Naive thymus-derived CD8-positive, alpha-beta T cell (primary cell): ENCODE measurements around the gene WNT4. TPM values are rescaled to one million over a fixed set of nuclear protein-coding genes. Genes with fewer than 3 reads are reported as not detected.

Source experiments
- ATAC-seq, 2 donors: fragments of 150-1000 bp; cut with Tn5 transposase in 1 of 2; sonication (Bioruptor Pico), chemical (Tn5 transposase) in 1 of 2; 1 replicate in 1 of 2; 2 replicates in 1 of 2; pipeline ENCODE4 v1.10.0; 2021; ENCODE audit warnings: mild to moderate bottlenecking in 2 of 2, moderate library complexity in 2 of 2
- POLR2A ChIA-PET: fragments of 350-600 bp; sonication (Branson Sonifier 250); formaldehyde crosslinking; loops from one replicate; lab custom pipeline; 2021; ENCODE audit warnings: antibody characterized with exemption; lab: Charles Lee
- DNase-seq, 10 donors: peaks; one replicate each; pipeline versions ENCODE4 v3.0.0 to v3.0.0-alpha.2; 2020 to 2022
- H3K27ac Mint-ChIP-seq, 10 donors: one replicate each; pipeline ENCODE4 v1.8.0; 2020 to 2022; ENCODE audit warnings: mild to moderate bottlenecking in 10 of 10, mixed read lengths in 10 of 10, moderate library complexity in 4 of 10, inconsistent platforms in 1 of 10
- H3K27me3 Mint-ChIP-seq, 5 donors: one replicate each; pipeline ENCODE4 v1.8.0; 2021 to 2022; ENCODE audit warnings: mixed read lengths in 5 of 5
- H3K36me3 Mint-ChIP-seq, 3 donors: one replicate each; pipeline ENCODE4 v1.8.0; 2020 to 2022; ENCODE audit warnings: mixed read lengths in 3 of 3, mild to moderate bottlenecking in 2 of 3, inconsistent platforms in 1 of 3
- H3K4me1 Mint-ChIP-seq, 4 donors: one replicate each; pipeline ENCODE4 v1.8.0; 2021 to 2022; ENCODE audit warnings: mixed read lengths in 4 of 4
- H3K4me3 Mint-ChIP-seq, 10 donors: one replicate each; pipeline ENCODE4 v1.8.0; 2020 to 2022; ENCODE audit warnings: mild to moderate bottlenecking in 10 of 10, mixed read lengths in 10 of 10, moderate library complexity in 6 of 10, inconsistent platforms in 1 of 10
- H3K9me3 Mint-ChIP-seq, 9 donors: one replicate each; pipeline ENCODE4 v1.8.0; 2020 to 2022; ENCODE audit warnings: mixed read lengths in 9 of 9, mild to moderate bottlenecking in 3 of 9, inconsistent platforms in 1 of 9, moderate library complexity in 1 of 9
- polyA plus RNA-seq, 3 donors: library from polyadenylated mRNA; unstranded; fragments of 300-500 nt; fragmentation: Illumina TruSeq; gene quantifications; one replicate each; pipeline ENCODE4 v1.2.3, GENCODE V29; 2021
- total RNA-seq, 8 experiments: library from RNA in 2 of 8; stranded (reverse) in 2 of 8; gene quantifications; one replicate each; pipeline ENCODE4 v1.2.3 and lab custom pipeline; 2021 to 2026

Gene WNT4
- total and polyA plus RNA-seq, 5 experiments from 2014 or later, result not detected

- Mint-ChIP-seq H3K9me3 (no peaks in the 10 kb centered on the region), H3K27me3 (peaks cover 0 to 18% (median 0%) of the 10 kb centered on the region in 5 donors), H3K36me3 (no peaks in the 10 kb centered on the region), H3K27ac (no peak overlapping the region), H3K4me3 (no peak overlapping the region), H3K4me1 (peaks cover 0 to 6% (median 2%) of the 10 kb centered on the region in 4 donors)
- POLR2A ChIA-PET, result no interaction called here
- no peak for DNase-seq
- ATAC-seq, result no peak
Measured at GRCh38 chr1:22133931-22134324, 9.0 kb downstream of the WNT4 start.

- peaks cover 0 to 16% (median 0%) of the 10 kb centered on the region in 5 donors for H3K27me3 Mint-ChIP-seq
- no peak for DNase-seq
- peak overlapping the region in 1 of 10 donors; percentile 56 for H3K27ac Mint-ChIP-seq
- H3K9me3 Mint-ChIP-seq, result no peaks in the 10 kb centered on the region
- H3K4me1 Mint-ChIP-seq, result peaks cover 0 to 6% (median 2%) of the 10 kb centered on the region in 4 donors
- POLR2A ChIA-PET, result no interaction called here
- H3K36me3 Mint-ChIP-seq, result no peaks in the 10 kb centered on the region
- H3K4me3 Mint-ChIP-seq, result no peak overlapping the region
- ATAC-seq, result no peak
Measured at GRCh38 chr1:22133247-22133930, 9.5 kb downstream of the WNT4 start.

GRCh38 chr1:22132517-22133235 is 10.2 kb downstream of the WNT4 start:
- no peaks in the 10 kb centered on the region for H3K36me3 Mint-ChIP-seq
- H3K4me1 Mint-ChIP-seq, result peaks cover 0 to 8% (median 3%) of the 10 kb centered on the region in 4 donors
- H3K27me3 Mint-ChIP-seq, result peaks cover 0 to 14% (median 0%) of the 10 kb centered on the region in 5 donors
- no peak overlapping the region for H3K4me3 Mint-ChIP-seq
- H3K27ac Mint-ChIP-seq, result peak overlapping the region in 2 of 10 donors; percentile 27 to 59
- H3K9me3 Mint-ChIP-seq, result no peaks in the 10 kb centered on the region
- POLR2A ChIA-PET, result no interaction called here
- DNase-seq, result no peak
- no peak for ATAC-seq

GRCh38 chr1:22131875-22132486 is 10.9 kb downstream of the WNT4 start:
- POLR2A ChIA-PET, result no interaction called here
- no peak overlapping the region for H3K4me3 Mint-ChIP-seq

GRCh38 chr1:22131062-22131461 is 11.8 kb downstream of the WNT4 start:
- peaks cover 0 to 12% (median 2%) of the 10 kb centered on the region in 4 donors for H3K4me1 Mint-ChIP-seq
- POLR2A ChIA-PET, result no interaction called here
- ATAC-seq (no peak), DNase-seq (no peak)
- H3K36me3 Mint-ChIP-seq, result no peaks in the 10 kb centered on the region
- no peak overlapping the region for H3K27ac Mint-ChIP-seq
- H3K4me3 Mint-ChIP-seq, result no peak overlapping the region
- H3K9me3 Mint-ChIP-seq, result no peaks in the 10 kb centered on the region
- peaks cover 0 to 14% (median 0%) of the 10 kb centered on the region in 5 donors for H3K27me3 Mint-ChIP-seq

More at GRCh38 chr1:22131875-22132486, 10.9 kb downstream of the WNT4 start:
- peaks cover 0 to 14% (median 0%) of the 10 kb centered on the region in 5 donors for H3K27me3 Mint-ChIP-seq
- H3K27ac Mint-ChIP-seq, result no peak overlapping the region
- H3K36me3 Mint-ChIP-seq, result no peaks in the 10 kb centered on the region
- no peaks in the 10 kb centered on the region for H3K9me3 Mint-ChIP-seq
- DNase-seq (peak; percentile 13 to 70 (median 50)), ATAC-seq (peak; percentile 57 to 72)
- peaks cover 0 to 12% (median 2%) of the 10 kb centered on the region in 4 donors for H3K4me1 Mint-ChIP-seq

GRCh38 chr1:22129501-22130117 is 13.3 kb downstream of the WNT4 start:
- H3K27ac Mint-ChIP-seq, result peak overlapping the region in 2 of 10 donors; percentile 34 to 48
- no peaks in the 10 kb centered on the region for H3K9me3 Mint-ChIP-seq
- POLR2A ChIA-PET, result no interaction called here
- DNase-seq, result no peak
- H3K4me3 Mint-ChIP-seq, result no peak overlapping the region
- ATAC-seq, result no peak
- H3K36me3 Mint-ChIP-seq, result no peaks in the 10 kb centered on the region
- H3K4me1 Mint-ChIP-seq, result peaks cover 0 to 12% (median 3%) of the 10 kb centered on the region in 4 donors
- peaks cover 0 to 9% (median 0%) of the 10 kb centered on the region in 5 donors for H3K27me3 Mint-ChIP-seq

- DNase-seq (no peak), ATAC-seq (no peak)
- POLR2A ChIA-PET, result no interaction called here
- Mint-ChIP-seq H3K27ac (no peak overlapping the region), H3K36me3 (no peaks in the 10 kb centered on the region), H3K4me1 (peaks cover 0 to 12% (median 3%) of the 10 kb centered on the region in 4 donors), H3K4me3 (no peak overlapping the region), H3K9me3 (no peaks in the 10 kb centered on the region), H3K27me3 (peaks cover 0 to 2% (median 0%) of the 10 kb centered on the region in 5 donors)
Measured at GRCh38 chr1:22128392-22128791, 14.5 kb downstream of the WNT4 start.

GRCh38 chr1:22127731-22128130 is 15.2 kb downstream of the WNT4 start:
- Mint-ChIP-seq H3K4me3 (no peak overlapping the region), H3K27me3 (no peaks in the 10 kb centered on the region), H3K27ac (peak overlapping the region in 3 of 10 donors; percentile 1 to 47 (median 22)), H3K9me3 (no peaks in the 10 kb centered on the region), H3K36me3 (no peaks in the 10 kb centered on the region), H3K4me1 (peaks cover 0 to 12% (median 3%) of the 10 kb centered on the region in 4 donors)
- no peak for ATAC-seq
- POLR2A ChIA-PET, result no interaction called here
- no peak for DNase-seq

- no peak overlapping the region for H3K4me3 Mint-ChIP-seq
- H3K36me3 Mint-ChIP-seq, result no peaks in the 10 kb centered on the region
- no peaks in the 10 kb centered on the region for H3K27me3 Mint-ChIP-seq
- ATAC-seq (no peak), DNase-seq (no peak)
- H3K27ac Mint-ChIP-seq, result peak overlapping the region in 2 of 10 donors; percentile 1 to 22
- no peaks in the 10 kb centered on the region for H3K9me3 Mint-ChIP-seq
- POLR2A ChIA-PET, result no interaction called here
- H3K4me1 Mint-ChIP-seq, result peaks cover 0 to 14% (median 3%) of the 10 kb centered on the region in 4 donors
Measured at GRCh38 chr1:22127248-22127647, 15.6 kb downstream of the WNT4 start.

GRCh38 chr1:22126531-22126930 is 16.4 kb downstream of the WNT4 start:
- H3K36me3 Mint-ChIP-seq, result no peaks in the 10 kb centered on the region
- ATAC-seq (no peak), DNase-seq (no peak)
- H3K4me3 Mint-ChIP-seq, result no peak overlapping the region
- peaks cover 0 to 14% (median 3%) of the 10 kb centered on the region in 4 donors for H3K4me1 Mint-ChIP-seq
- POLR2A ChIA-PET, result no interaction called here
- H3K27me3 Mint-ChIP-seq, result no peaks in the 10 kb centered on the region
- peak overlapping the region in 3 of 10 donors; percentile 17 to 67 (median 44) for H3K27ac Mint-ChIP-seq
- H3K9me3 Mint-ChIP-seq, result no peaks in the 10 kb centered on the region

- Mint-ChIP-seq H3K27ac (peak overlapping the region in 3 of 10 donors; percentile 60 to 79 (median 62)), H3K36me3 (peaks cover 0 to 1% (median 0%) of the 10 kb centered on the region in 3 donors), H3K9me3 (no peaks in the 10 kb centered on the region), H3K4me1 (peaks cover 0 to 17% (median 4%) of the 10 kb centered on the region in 4 donors), H3K27me3 (no peaks in the 10 kb centered on the region), H3K4me3 (no peak overlapping the region)
- DNase-seq, result peak in 1 of 10 donors; percentile 59
- ATAC-seq, result no peak
- POLR2A ChIA-PET, result no interaction called here
Measured at GRCh38 chr1:22124592-22125229, 18.2 kb downstream of the WNT4 start.

GRCh38 chr1:22123901-22124404 is 18.9 kb downstream of the WNT4 start:
- Mint-ChIP-seq H3K4me3 (no peak overlapping the region), H3K4me1 (peaks cover 0 to 17% (median 7%) of the 10 kb centered on the region in 4 donors), H3K9me3 (no peaks in the 10 kb centered on the region), H3K27ac (peak overlapping the region in 3 of 10 donors; percentile 68 to 79 (median 71)), H3K27me3 (no peaks in the 10 kb centered on the region), H3K36me3 (peaks cover 0 to 9% (median 0%) of the 10 kb centered on the region in 3 donors)
- DNase-seq (peak in 1 of 10 donors; percentile 16), ATAC-seq (no peak)
- POLR2A ChIA-PET, result no interaction called here
